Calu3 (cell line): Measurements from ENCODE around the gene ERN2. TPM values are rescaled to one million over a fixed set of nuclear protein-coding genes. Genes with fewer than 3 reads are reported as not detected.

Experiments used
- BruUV-seq: library from RNA; stranded (reverse); fragments of 400-500 nt; replicated peaks from 2 replicates; lab custom pipeline; 2021; lab: Mats Ljungman, UMichigan
- CTCF ChIA-PET: fragments of 300-600 bp; sonication (Branson Sonifier 250); formaldehyde crosslinking; loops from one replicate; lab custom pipeline; 2022; ENCODE audit warnings: antibody characterized with exemption; lab: Charles Lee
- DNase-seq: peaks from one replicate; pipeline ENCODE4 v3.0.0; 2022
- H3K27ac Mint-ChIP-seq: one replicate; pipeline ENCODE4 v1.8.0; 2022; ENCODE audit warnings: mixed read lengths; ENCODE audit not compliant: unreplicated experiment
- H3K27me3 Mint-ChIP-seq: one replicate; pipeline ENCODE4 v1.8.0; 2022; ENCODE audit warnings: mixed read lengths; ENCODE audit not compliant: unreplicated experiment
- H3K36me3 Mint-ChIP-seq: one replicate; pipeline ENCODE4 v1.8.0; 2022; ENCODE audit warnings: mild to moderate bottlenecking, moderate library complexity, mixed read lengths; ENCODE audit not compliant: insufficient read depth, unreplicated experiment
- H3K4me1 Mint-ChIP-seq: one replicate; pipeline ENCODE4 v1.8.0; 2022; ENCODE audit warnings: mild to moderate bottlenecking, low read depth, mixed read lengths; ENCODE audit not compliant: unreplicated experiment
- H3K4me3 Mint-ChIP-seq: one replicate; pipeline ENCODE4 v1.8.0; 2022; ENCODE audit warnings: mild to moderate bottlenecking, low read depth, moderate library complexity, mixed read lengths; ENCODE audit not compliant: unreplicated experiment
- H3K9me3 Mint-ChIP-seq: one replicate; pipeline ENCODE4 v1.8.0; 2022; ENCODE audit warnings: low read depth, mixed read lengths; ENCODE audit not compliant: unreplicated experiment
- CTCF ChIP-seq: fragments of 200-600 bp; IDR thresholded peaks from one replicate; pipeline ENCODE4 v1.8.0; 2022; ENCODE audit warnings: antibody characterized with exemption; ENCODE audit not compliant: unreplicated experiment
- intact Hi-C: fragments of 100-400 bp; cut with micrococcal nuclease; formaldehyde crosslinking; loops from one replicate; pipeline ENCODE4 v1.10.0; 2022; ENCODE audit not compliant: unreplicated experiment
- total RNA-seq: library from RNA; stranded (reverse); gene quantifications from 2 replicates; pipeline ENCODE4 v1.2.3, GENCODE V29; 2022

Gene ERN2
- total RNA-seq, 1 experiment from 2014 or later, result 3.2 TPM

- peak; percentile 6 for DNase-seq
- Mint-ChIP-seq H3K4me1 (peaks cover 8% of the 10 kb centered on the region), H3K9me3 (no peaks in the 10 kb centered on the region), H3K4me3 (peak overlapping the region; percentile 88), H3K27me3 (no peaks in the 10 kb centered on the region), H3K36me3 (peaks cover 68% of the 10 kb centered on the region), H3K27ac (peak overlapping the region; percentile 86)
- no TSS peak for BruUV-seq
- CTCF ChIA-PET, result interaction anchor here (0.5 to 1.1 kb wide), 5 partner anchors 10 to 1418 kb away, joined by 3 to 4 read pairs (median 3); partner anchors contain the start of gene UBFD1
- intact Hi-C loops, result no loop called here
- TF ChIP-seq CTCF, result no peak
Observed at GRCh38 chr16:23640615-23640930, 72.4 kb downstream of the ERN2 start.

Other genes with a start within 250 kb of the ERN2 start
- gene GGA2, start 202.7 kb downstream of the ERN2 start, total RNA-seq, result 81.6 and 90.4 TPM in 2 replicates
- gene EARS2, start 155.9 kb downstream of the ERN2 start, total RNA-seq, result 45.9 and 46.9 TPM in 2 replicates
- 121 and 125 TPM in 2 replicates for gene UBFD1, start 155.5 kb downstream of the ERN2 start, total RNA-seq
- 143 and 150 TPM in 2 replicates for gene NDUFAB1, start 116.9 kb downstream of the ERN2 start, total RNA-seq
- 28.0 and 30.6 TPM in 2 replicates for gene PALB2, start 71.9 kb downstream of the ERN2 start, total RNA-seq
- 152 and 155 TPM in 2 replicates for gene DCTN5, start 71.8 kb downstream of the ERN2 start, total RNA-seq
- 122 and 136 TPM in 2 replicates for gene PLK1, start 34.3 kb downstream of the ERN2 start, total RNA-seq
- not detected in 2 replicates for gene CHP2, start 41.8 kb upstream of the ERN2 start, total RNA-seq
- gene PRKCB, start 122.8 kb upstream of the ERN2 start, total RNA-seq, result not detected in 2 replicates